Dermis microvascular lymphatic vessel endothelial cell (primary cell): ENCODE measurements around the gene TWIST2. TPM values are rescaled to one million over a fixed set of nuclear protein-coding genes. Genes with fewer than 3 reads are reported as not detected.

ENCODE experiments used
- DNase-seq, 2 donors: peaks; one replicate each; pipeline versions ENCODE4 v3.0.0 to v3.0.0-alpha.2; 2010; ENCODE audit warnings: low read depth in 2 of 2
- total RNA-seq: library from RNA; depleted of rRNA; stranded (reverse); fragments of >200 nt; gene quantifications from 2 replicates; pipeline ENCODE4 v1.2.1, GENCODE V29; 2014

The TWIST2 gene
- 0.38 TPM in 1 of 2 replicates, not detected in the other for total RNA-seq

GRCh38 chr2:238847841-238848690 is at the start of gene TWIST2:
TWIST2 (plus strand) TSS chr2:238848085; CDS start chr2:238848216, 131 bp downstream.
- DNase-seq, result peak in 1 of 2 donors; percentile 43

GRCh38 chr2:238801791-238802190 is 46.1 kb upstream of the TWIST2 start:
- DNase-seq, result no peak

- DNase-seq, result no peak
Measured at GRCh38 chr2:238802957-238803356, 44.9 kb upstream of the TWIST2 start.

GRCh38 chr2:238803996-238804870 is 43.7 kb upstream of the TWIST2 start:
- no peak for DNase-seq

- DNase-seq, result no peak
Measured at GRCh38 chr2:238808761-238809160, 39.1 kb upstream of the TWIST2 start.

- DNase-seq, result no peak
Measured at GRCh38 chr2:238810321-238810720, 37.6 kb upstream of the TWIST2 start.

GRCh38 chr2:238811293-238811692 is 36.6 kb upstream of the TWIST2 start:
- DNase-seq, result no peak

GRCh38 chr2:238811759-238812158 is 36.1 kb upstream of the TWIST2 start:
- no peak for DNase-seq

GRCh38 chr2:238813109-238813508 is 34.8 kb upstream of the TWIST2 start:
- DNase-seq, result no peak

GRCh38 chr2:238814815-238815214 is 33.1 kb upstream of the TWIST2 start:
- no peak for DNase-seq

GRCh38 chr2:238816291-238816690 is 31.6 kb upstream of the TWIST2 start:
- no peak for DNase-seq

GRCh38 chr2:238817382-238817781 is 30.5 kb upstream of the TWIST2 start:
- no peak for DNase-seq

- DNase-seq, result no peak
Measured at GRCh38 chr2:238817891-238818290, 30.0 kb upstream of the TWIST2 start.

- DNase-seq, result no peak
Measured at GRCh38 chr2:238818561-238818960, 29.3 kb upstream of the TWIST2 start.

GRCh38 chr2:238820197-238820596 is 27.7 kb upstream of the TWIST2 start:
- no peak for DNase-seq

GRCh38 chr2:238820916-238821315 is 27.0 kb upstream of the TWIST2 start:
- DNase-seq, result no peak

GRCh38 chr2:238821391-238821790 is 26.5 kb upstream of the TWIST2 start:
- DNase-seq, result no peak

GRCh38 chr2:238821944-238822670 is 25.8 kb upstream of the TWIST2 start:
- no peak for DNase-seq

- DNase-seq, result no peak
Measured at GRCh38 chr2:238822955-238823354, 24.9 kb upstream of the TWIST2 start.

- no peak for DNase-seq
Measured at GRCh38 chr2:238831177-238831576, 16.7 kb upstream of the TWIST2 start.

- no peak for DNase-seq
Measured at GRCh38 chr2:238834982-238835381, 12.9 kb upstream of the TWIST2 start.
